ENCODE results near the gene APC.
A peak's percentile ranks its signal among the peaks of the same experiment; 100 is the strongest.
"Not testable (repeated sequence)": the region's sequence is repeated elsewhere in the genome, so short reads cannot be mapped to it uniquely, and the experiment has no call there.

APC gene

DNA sequence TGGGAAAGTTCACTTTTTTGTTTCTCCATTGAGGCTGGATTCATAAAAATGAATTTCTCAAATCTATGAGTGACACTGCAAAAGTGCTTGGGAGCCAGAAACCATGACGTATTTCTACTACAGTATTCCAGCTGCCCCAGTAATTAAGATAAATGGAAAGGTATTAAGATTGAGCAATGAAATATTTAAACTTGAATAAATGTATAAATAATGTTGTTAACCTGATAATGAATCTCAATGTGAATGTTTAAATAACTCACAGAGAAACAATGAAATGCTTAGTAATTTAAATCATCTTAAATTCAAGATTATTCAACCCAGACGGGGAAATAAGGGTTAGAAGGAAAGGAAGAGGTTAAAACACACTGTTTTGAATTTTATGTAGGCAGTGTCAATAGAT lies 112.2 kb downstream of the APC start:
- H3K27ac Mint-ChIP-seq = no peak overlapping the region
- DNase-seq = no peak
- peaks cover 22% of the 10 kb centered on the region for H3K27me3 Mint-ChIP-seq (ENCODE audit: low read depth, poor library complexity)
- TF ChIP-seq CTCF (IDR thresholded peaks at IDR 0.05) = no peak
- H3K9me3 Mint-ChIP-seq = peaks cover 5% of the 10 kb centered on the region
- H3K4me1 Mint-ChIP-seq = peaks cover 17% of the 10 kb centered on the region
- no peak overlapping the region for H3K4me3 Mint-ChIP-seq
- no peaks in the 10 kb centered on the region for H3K36me3 Mint-ChIP-seq (ENCODE audit: low read depth)

- no peak overlapping the region for H3K4me3 Mint-ChIP-seq
- H3K9me3 Mint-ChIP-seq = peaks cover 23% of the 10 kb centered on the region
- TF ChIP-seq CTCF (IDR thresholded peaks at IDR 0.05) = no peak
- no peaks in the 10 kb centered on the region for H3K4me1 Mint-ChIP-seq
- H3K27ac Mint-ChIP-seq = no peak overlapping the region
- peaks cover 58% of the 10 kb centered on the region for H3K27me3 Mint-ChIP-seq (ENCODE audit: low read depth, poor library complexity)
- no peak for DNase-seq
- H3K36me3 Mint-ChIP-seq (ENCODE audit: low read depth) = no peaks in the 10 kb centered on the region
Measured at GRCh38 chr5:112854651-112855050, 117.0 kb downstream of the APC start.

DNA sequence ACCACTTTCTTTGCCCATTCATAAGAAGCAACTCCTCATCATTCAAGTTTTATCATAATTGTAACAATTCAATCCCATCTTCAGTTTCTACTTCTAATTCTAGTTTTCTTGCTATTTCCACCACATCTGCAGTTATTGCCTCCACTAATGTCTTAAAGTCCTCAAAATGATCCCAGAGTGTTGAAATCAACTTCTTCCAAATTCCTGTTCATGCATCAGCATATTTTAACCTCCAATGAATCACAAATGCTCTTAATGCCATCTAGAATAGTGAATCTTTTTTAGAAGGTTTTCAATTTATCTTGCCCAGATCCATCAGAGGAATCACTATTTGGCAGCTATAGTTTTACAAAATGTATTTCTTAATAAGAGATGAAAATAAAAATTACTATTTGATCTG lies 120.2 kb downstream of the APC start:
- Mint-ChIP-seq H3K36me3 (ENCODE audit: low read depth) (peaks cover 6% of the 10 kb centered on the region), H3K27me3 (ENCODE audit: low read depth, poor library complexity) (peaks cover 48% of the 10 kb centered on the region), H3K27ac (no peak overlapping the region), H3K4me1 (peaks cover 20% of the 10 kb centered on the region), H3K4me3 (no peak overlapping the region), H3K9me3 (peaks cover 30% of the 10 kb centered on the region)
- no peak for TF ChIP-seq CTCF (IDR thresholded peaks at IDR 0.05)
- no peak for DNase-seq

GRCh38 chr5:112860571-112860928 lies 122.9 kb downstream of the APC start:
- peak overlapping the region; percentile 98 for H3K4me3 Mint-ChIP-seq

GRCh38 chr5:112860929-112861637 lies 123.4 kb downstream of the APC start, which contains the start of gene SRP19:
Gene SRP19 (plus strand): TSS chr5:112861287. CDS start chr5:112861377, 90 bp downstream.
- H3K36me3 Mint-ChIP-seq (ENCODE audit: low read depth) = peaks cover 20% of the 10 kb centered on the region
- peaks cover 14% of the 10 kb centered on the region for H3K9me3 Mint-ChIP-seq
- H3K27ac Mint-ChIP-seq = peak within 1 kb of the TSS; percentile 96
- H3K4me3 Mint-ChIP-seq = peak within 1 kb of the TSS; percentile 98
- peak; percentile 84 for DNase-seq
- no peak for TF ChIP-seq CTCF (IDR thresholded peaks at IDR 0.05)
- H3K27me3 Mint-ChIP-seq (ENCODE audit: low read depth, poor library complexity) = peaks cover 27% of the 10 kb centered on the region
- H3K4me1 Mint-ChIP-seq = peaks cover 30% of the 10 kb centered on the region

More at GRCh38 chr5:112860571-112860928, 122.9 kb downstream of the APC start:
- DNase-seq = not testable (repeated sequence)
- Mint-ChIP-seq H3K9me3 (peaks cover 19% of the 10 kb centered on the region), H3K4me1 (peaks cover 30% of the 10 kb centered on the region), H3K36me3 (ENCODE audit: low read depth) (peaks cover 20% of the 10 kb centered on the region), H3K27me3 (ENCODE audit: low read depth, poor library complexity) (peaks cover 33% of the 10 kb centered on the region), H3K27ac (peak overlapping the region; percentile 96)

DNA sequence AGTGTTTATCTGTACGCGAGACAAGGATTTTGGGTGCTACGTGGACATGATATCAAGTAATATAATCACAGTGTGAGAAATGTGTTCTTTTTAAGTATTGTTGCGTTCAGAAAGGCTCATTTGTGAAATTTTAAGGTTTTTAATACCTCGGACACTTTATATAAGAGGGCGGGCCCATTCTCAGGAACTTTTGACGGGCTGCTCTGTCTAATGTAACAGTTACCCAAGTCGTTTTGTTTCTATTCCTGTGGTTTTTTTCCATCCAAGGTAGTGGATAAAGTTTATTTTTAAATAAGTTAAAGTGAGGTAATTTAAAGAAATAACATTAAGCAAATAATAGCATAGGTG lies 123.9 kb downstream of the APC start:
- H3K9me3 Mint-ChIP-seq = peaks cover 10% of the 10 kb centered on the region
- H3K27me3 Mint-ChIP-seq (ENCODE audit: low read depth, poor library complexity) = peaks cover 22% of the 10 kb centered on the region
- TF ChIP-seq CTCF (IDR thresholded peaks at IDR 0.05) = no peak
- H3K27ac Mint-ChIP-seq = peak overlapping the region; percentile 96
- peaks cover 22% of the 10 kb centered on the region for H3K36me3 Mint-ChIP-seq (ENCODE audit: low read depth)
- peak overlapping the region; percentile 98 for H3K4me3 Mint-ChIP-seq
- DNase-seq = no peak
- peaks cover 30% of the 10 kb centered on the region for H3K4me1 Mint-ChIP-seq
